Endothelial cell (in vitro differentiated cells): ENCODE results near the gene PHLDA2. TPM values are rescaled to one million over a fixed set of nuclear protein-coding genes. Genes with fewer than 3 reads are reported as not detected.

Experiments
- DNase-seq: peaks from one replicate; pipeline ENCODE4 v3.0.0; 2021; ENCODE audit warnings: low spot score
- H3K27ac Mint-ChIP-seq: one replicate; pipeline ENCODE4 v1.8.0; 2021; ENCODE audit warnings: mixed read lengths, inconsistent platforms; ENCODE audit not compliant: unreplicated experiment
- H3K27me3 Mint-ChIP-seq: one replicate; pipeline ENCODE4 v1.8.0; 2021; ENCODE audit warnings: mild to moderate bottlenecking, moderate library complexity, mixed read lengths, inconsistent platforms; ENCODE audit not compliant: unreplicated experiment
- H3K36me3 Mint-ChIP-seq: one replicate; pipeline ENCODE4 v1.8.0; 2021; ENCODE audit warnings: mild to moderate bottlenecking, low read depth, mixed read lengths, inconsistent platforms; ENCODE audit not compliant: unreplicated experiment
- H3K4me1 Mint-ChIP-seq: one replicate; pipeline ENCODE4 v1.8.0; 2021; ENCODE audit warnings: mild to moderate bottlenecking, mixed read lengths, inconsistent platforms; ENCODE audit not compliant: unreplicated experiment
- H3K4me3 Mint-ChIP-seq: one replicate; pipeline ENCODE4 v1.8.0; 2021; ENCODE audit warnings: mild to moderate bottlenecking, mixed read lengths, inconsistent platforms; ENCODE audit not compliant: unreplicated experiment
- H3K9me3 Mint-ChIP-seq: one replicate; pipeline ENCODE4 v1.8.0; 2021; ENCODE audit warnings: mixed read lengths, inconsistent platforms; ENCODE audit not compliant: unreplicated experiment
- total RNA-seq: library from RNA; stranded (reverse); fragmentation: NEBNext Ultra II Directional; extraction: Animal tissue kit (Norgen Biotek cat#: 25700); gene quantifications from one replicate; pipeline ENCODE4 v1.2.1, GENCODE V29; 2021; ENCODE audit not compliant: unreplicated experiment
- TF ChIP-seq, protein P1 (sequence below): fragments of 200-600 bp; sonication (generic); IDR thresholded peaks from one replicate; pipeline ENCODE4 v1.5.0; 2021; ENCODE audit warnings: antibody characterized with exemption; ENCODE audit not compliant: unreplicated experiment

The PHLDA2 gene
- total RNA-seq, 1 donor from 2014 or later = 8.1 TPM

- Mint-ChIP-seq H3K9me3 (peaks cover 14% of the 10 kb centered on the region), H3K4me1 (peaks cover under 1% of the 10 kb centered on the region), H3K27ac (no peak overlapping the region), H3K36me3 (peaks cover 17% of the 10 kb centered on the region), H3K27me3 (peaks cover 10% of the 10 kb centered on the region), H3K4me3 (no peak overlapping the region)
- TF ChIP-seq, protein P1, sequence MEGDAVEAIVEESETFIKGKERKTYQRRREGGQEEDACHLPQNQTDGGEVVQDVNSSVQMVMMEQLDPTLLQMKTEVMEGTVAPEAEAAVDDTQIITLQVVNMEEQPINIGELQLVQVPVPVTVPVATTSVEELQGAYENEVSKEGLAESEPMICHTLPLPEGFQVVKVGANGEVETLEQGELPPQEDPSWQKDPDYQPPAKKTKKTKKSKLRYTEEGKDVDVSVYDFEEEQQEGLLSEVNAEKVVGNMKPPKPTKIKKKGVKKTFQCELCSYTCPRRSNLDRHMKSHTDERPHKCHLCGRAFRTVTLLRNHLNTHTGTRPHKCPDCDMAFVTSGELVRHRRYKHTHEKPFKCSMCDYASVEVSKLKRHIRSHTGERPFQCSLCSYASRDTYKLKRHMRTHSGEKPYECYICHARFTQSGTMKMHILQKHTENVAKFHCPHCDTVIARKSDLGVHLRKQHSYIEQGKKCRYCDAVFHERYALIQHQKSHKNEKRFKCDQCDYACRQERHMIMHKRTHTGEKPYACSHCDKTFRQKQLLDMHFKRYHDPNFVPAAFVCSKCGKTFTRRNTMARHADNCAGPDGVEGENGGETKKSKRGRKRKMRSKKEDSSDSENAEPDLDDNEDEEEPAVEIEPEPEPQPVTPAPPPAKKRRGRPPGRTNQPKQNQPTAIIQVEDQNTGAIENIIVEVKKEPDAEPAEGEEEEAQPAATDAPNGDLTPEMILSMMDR = no peak
- DNase-seq = no peak
Observed at GRCh38 chr11:2934611-2935239, 5.5 kb upstream of the PHLDA2 start.

- H3K4me1 Mint-ChIP-seq = no peaks in the 10 kb centered on the region
- no peak overlapping the region for H3K27ac Mint-ChIP-seq
- no peak overlapping the region for H3K4me3 Mint-ChIP-seq
- TF ChIP-seq, protein P1 = no peak
- H3K9me3 Mint-ChIP-seq = peaks cover 14% of the 10 kb centered on the region
- peaks cover 10% of the 10 kb centered on the region for H3K27me3 Mint-ChIP-seq
- DNase-seq = no peak
- peaks cover 13% of the 10 kb centered on the region for H3K36me3 Mint-ChIP-seq
Observed at GRCh38 chr11:2934021-2934550, 4.9 kb upstream of the PHLDA2 start.

DNA sequence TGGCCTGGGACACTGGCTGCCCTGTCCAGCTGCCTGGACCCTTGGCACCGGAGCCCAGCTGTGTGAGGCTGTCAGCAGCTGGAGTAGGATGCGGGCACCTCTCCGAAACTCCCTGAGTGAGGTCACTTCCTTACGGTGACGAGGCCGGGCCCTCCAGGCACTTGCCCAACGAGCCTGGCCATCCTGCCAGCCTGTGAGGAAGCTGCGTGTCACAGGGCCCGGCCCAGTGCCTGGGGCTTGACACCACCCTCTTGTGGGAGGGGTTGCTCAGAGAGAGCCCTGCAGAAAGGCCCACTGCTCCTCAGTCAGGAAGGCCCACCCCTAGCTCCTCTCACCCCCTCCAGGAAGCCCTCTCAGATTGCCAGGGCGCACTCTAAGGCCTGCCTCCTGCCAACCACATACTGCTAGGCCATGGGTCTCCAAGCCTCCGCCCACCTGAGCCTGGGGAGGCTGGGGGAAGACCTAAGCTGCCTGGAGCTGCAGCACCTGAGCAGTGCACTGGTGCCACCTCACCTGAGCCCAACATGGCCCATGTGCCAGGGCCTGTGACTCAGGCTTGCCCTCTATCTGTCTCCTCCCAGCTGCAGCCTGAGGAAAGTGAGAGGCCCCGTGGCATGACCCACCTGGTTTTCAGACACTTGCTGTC is 4.3 kb upstream of the PHLDA2 start:
- Mint-ChIP-seq H3K4me1 (no peaks in the 10 kb centered on the region), H3K27me3 (peaks cover 7% of the 10 kb centered on the region), H3K4me3 (no peak overlapping the region), H3K36me3 (peaks cover 10% of the 10 kb centered on the region), H3K27ac (no peak overlapping the region), H3K9me3 (peaks cover 8% of the 10 kb centered on the region)
- TF ChIP-seq, protein P1 = no peak
- no peak for DNase-seq

DNA sequence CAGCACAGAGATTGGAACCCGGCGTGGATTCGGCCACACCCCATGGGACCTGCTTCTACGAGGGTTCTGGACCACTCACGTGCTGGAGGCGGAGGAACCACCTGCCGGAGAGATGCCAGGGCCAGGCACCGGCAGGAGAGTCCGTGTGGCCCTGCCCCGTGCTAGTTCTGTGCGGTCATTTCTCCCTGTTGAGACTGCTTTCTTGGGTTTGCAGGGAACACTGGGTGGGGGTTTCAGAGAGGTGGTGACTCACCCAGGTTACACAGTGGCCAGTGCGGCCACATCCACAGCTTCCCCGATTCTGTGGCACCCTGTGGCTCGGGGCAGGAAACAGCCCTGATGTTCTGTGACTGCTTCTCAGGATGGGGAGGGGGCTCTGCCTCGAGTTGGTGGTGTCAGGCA is 3.6 kb upstream of the PHLDA2 start:
- DNase-seq = no peak
- H3K4me3 Mint-ChIP-seq = no peak overlapping the region

More for the DNA sequence above, 3.6 kb upstream of the PHLDA2 start:
- TF ChIP-seq, protein P1 = no peak
- Mint-ChIP-seq H3K27me3 (peaks cover 9% of the 10 kb centered on the region), H3K9me3 (peaks cover 7% of the 10 kb centered on the region), H3K27ac (no peak overlapping the region), H3K36me3 (peaks cover 6% of the 10 kb centered on the region), H3K4me1 (no peaks in the 10 kb centered on the region)
